NCI-H128 (cell line): ENCODE data around the gene PHLDA2.

Experiments used
- DNase-seq: peaks from one replicate; lab custom pipeline; 2025; ENCODE audit not compliant: unreplicated experiment; lab: John Stamatoyannopoulos, UW

Gene PHLDA2

GRCh38 chr11:2929950-2930703 is 907 bp upstream of the PHLDA2 start:
- DNase-seq = no peak

- no peak for DNase-seq
Observed at GRCh38 chr11:2929531-2929949, 320 bp upstream of the PHLDA2 start.

GRCh38 chr11:2927851-2928604 is 1.2 kb downstream of the PHLDA2 start:
- no peak for DNase-seq

- DNase-seq = no peak
Observed at GRCh38 chr11:2927121-2927800, 2.0 kb downstream of the PHLDA2 start.

- DNase-seq = no peak
Observed at GRCh38 chr11:2926611-2927051, 2.6 kb downstream of the PHLDA2 start.

GRCh38 chr11:2924821-2925675 is 4.2 kb downstream of the PHLDA2 start:
- DNase-seq = no peak

- DNase-seq = no peak
Observed at GRCh38 chr11:2924381-2924780, 4.8 kb downstream of the PHLDA2 start.

- no peak for DNase-seq
Observed at GRCh38 chr11:2923446-2924375, 5.5 kb downstream of the PHLDA2 start.

GRCh38 chr11:2922655-2923054 is 6.6 kb downstream of the PHLDA2 start:
- DNase-seq = no peak

GRCh38 chr11:2921742-2922493 is 7.3 kb downstream of the PHLDA2 start:
- DNase-seq = no peak

GRCh38 chr11:2921261-2921660 is 8.0 kb downstream of the PHLDA2 start:
- DNase-seq = no peak

GRCh38 chr11:2920343-2920742 is 8.9 kb downstream of the PHLDA2 start:
- DNase-seq = no peak

- no peak for DNase-seq
Observed at GRCh38 chr11:2919837-2920236, 9.4 kb downstream of the PHLDA2 start.

- DNase-seq = no peak
Observed at GRCh38 chr11:2919188-2919587, 10.0 kb downstream of the PHLDA2 start.

- DNase-seq = no peak
Observed at GRCh38 chr11:2917842-2918490, 11.3 kb downstream of the PHLDA2 start.

- no peak for DNase-seq
Observed at GRCh38 chr11:2916892-2917645, 12.2 kb downstream of the PHLDA2 start.

GRCh38 chr11:2916114-2916891 is 12.9 kb downstream of the PHLDA2 start:
- DNase-seq = no peak
